Panc1 (cell line): ENCODE results near the gene RBM47. TPM values are rescaled to one million over a fixed set of nuclear protein-coding genes. Genes with fewer than 3 reads are reported as not detected.

Experiments
- ATAC-seq: fragments of 200-7000 bp; cut with Tn5 transposase; 2 replicates; pipeline ENCODE4 v1.9.1; 2020; ENCODE audit warnings: mild to moderate bottlenecking, moderate library complexity
- BruUV-seq: library from RNA; stranded (reverse); fragments of 400-500 nt; replicated peaks from 2 replicates; lab custom pipeline; 2021; lab: Mats Ljungman, UMichigan
- CTCF ChIA-PET: fragments of 300-600 bp; sonication (Branson Sonifier 250); formaldehyde crosslinking; loops from one replicate; lab custom pipeline; 2022; ENCODE audit warnings: antibody characterized with exemption; lab: Charles Lee
- POLR2A ChIA-PET: fragments of 300-600 bp; sonication (Branson Sonifier 250); formaldehyde crosslinking; loops from one replicate; lab custom pipeline; 2022; ENCODE audit warnings: antibody characterized with exemption; lab: Charles Lee
- DNase-seq: peaks from one replicate; pipeline ENCODE4 v3.0.0-alpha.2; 2010; ENCODE audit warnings: low read depth, low spot score
- H3K27ac ChIP-seq: 2 replicates; pipeline ENCODE4 v1.5.1; 2011; ENCODE audit warnings: mild to moderate bottlenecking, low read length, inconsistent platforms
- H3K27me3 ChIP-seq: fragments of 200-500 bp; sonication (Bioruptor generic); 2 replicates; pipeline ENCODE4 v1.6.0; 2014; ENCODE audit warnings: low read length, inconsistent platforms; ENCODE audit not compliant: control insufficient read depth, insufficient read depth
- H3K36me3 ChIP-seq: fragments of 200-500 bp; sonication (Bioruptor generic); 2 replicates; pipeline ENCODE4 v1.5.1; 2014; ENCODE audit warnings: inconsistent platforms, mild to moderate bottlenecking, low read length, moderate library complexity; ENCODE audit not compliant: control insufficient read depth, insufficient read depth
- H3K4me1 ChIP-seq: 2 replicates; pipeline ENCODE4 v1.5.1; 2011; ENCODE audit warnings: inconsistent platforms, mild to moderate bottlenecking, low read length, moderate library complexity; ENCODE audit not compliant: control insufficient read depth, insufficient read depth
- H3K4me3 ChIP-seq, 2 experiments: 2 replicates each; pipeline ENCODE4 v1.5.1; 2011 to 2012; ENCODE audit warnings: low read depth in 2 of 2, low read length in 2 of 2, mild to moderate bottlenecking in 2 of 2, inconsistent platforms in 1 of 2, moderate library complexity in 1 of 2
- H3K9me3 ChIP-seq: fragments of 200-500 bp; sonication (Bioruptor generic); 2 replicates; pipeline ENCODE4 v1.5.1; 2014; ENCODE audit warnings: low read depth, mild to moderate bottlenecking, inconsistent platforms, low read length, moderate library complexity; ENCODE audit not compliant: control insufficient read depth, insufficient read depth
- CTCF ChIP-seq: fragments of 450-650 bp; IDR thresholded peaks from 2 replicates; pipeline ENCODE4 v1.5.1; 2017; ENCODE audit warnings: mild to moderate bottlenecking
- POLR2AphosphoS5 ChIP-seq: IDR thresholded peaks from 2 replicates; pipeline ENCODE4 v1.6.1; 2012; ENCODE audit warnings: mild to moderate bottlenecking, low read depth, low read length, moderate library complexity
- REST ChIP-seq, 2 experiments: IDR thresholded peaks; 2 replicates each; pipeline ENCODE4 v1.6.1; 2011 to 2012; ENCODE audit warnings: low read depth in 2 of 2, control low read depth in 1 of 2, low read length in 1 of 2, mild to moderate bottlenecking in 1 of 2, moderate library complexity in 1 of 2; ENCODE audit not compliant: insufficient read depth in 1 of 2
- SIN3A ChIP-seq: IDR thresholded peaks from 2 replicates; pipeline ENCODE4 v1.6.1; 2012; ENCODE audit warnings: low read depth, mild to moderate bottlenecking, low read length, moderate library complexity, borderline replicate concordance; ENCODE audit not compliant: insufficient read depth
- TCF7L2 ChIP-seq: IDR thresholded peaks from 2 replicates; pipeline ENCODE4 v1.6.1; 2011; ENCODE audit warnings: mild to moderate bottlenecking, low read depth, low read length, inconsistent platforms
- in situ Hi-C: cut with HindIII; loops from 2 replicates; pipeline ENCODE4 v1.10.0; 2016; ENCODE audit warnings: low sequenced_read_pairs, low pct_unique_long_range_greater_than_20kb
- intact Hi-C: fragments of 100-400 bp; cut with micrococcal nuclease; formaldehyde crosslinking; loops from one replicate; pipeline ENCODE4 v1.10.0; 2022; ENCODE audit not compliant: unreplicated experiment
- total RNA-seq: library from RNA; stranded (reverse); gene quantifications from one replicate; pipeline ENCODE4 v1.2.1, GENCODE V29; 2021; ENCODE audit not compliant: unreplicated experiment

Gene RBM47
- total RNA-seq, 1 experiment from 2014 or later = 2.0 TPM

GRCh38 chr4:40573593-40574311 is 55.9 kb downstream of the RBM47 start:
- TF ChIP-seq CTCF = no peak
- TF ChIP-seq REST (IDR thresholded peaks at IDR 0.05; ENCODE audit: insufficient read depth in 1 of 2, low read depth in 2 of 2, low read length in 1 of 2) = no peak
- TF ChIP-seq POLR2AphosphoS5 = no peak
- no peak for TF ChIP-seq TCF7L2
- no peak for TF ChIP-seq SIN3A
- H3K27ac ChIP-seq = no peak overlapping the region
- peaks cover 16% of the 10 kb centered on the region for H3K4me1 ChIP-seq
- H3K9me3 ChIP-seq = no peaks in the 10 kb centered on the region
- no TSS peak for BruUV-seq
- ATAC-seq = no peak
- H3K4me3 ChIP-seq = no peak overlapping the region
- ChIA-PET CTCF (interaction anchor here (0.6 kb wide), 1 partner anchor 315 kb away, joined by 8 read pairs; no protein-coding TSS in a partner anchor), POLR2A (no interaction called here)
- H3K27me3 ChIP-seq = no peaks in the 10 kb centered on the region
- intact Hi-C loops = no loop called here
- DNase-seq = no peak
- H3K36me3 ChIP-seq = no peaks in the 10 kb centered on the region
- in situ Hi-C loops = no loop called here

- ATAC-seq = no peak
- TF ChIP-seq REST (IDR thresholded peaks at IDR 0.05; ENCODE audit: insufficient read depth in 1 of 2, low read depth in 2 of 2, low read length in 1 of 2) (no peak), SIN3A (no peak), POLR2AphosphoS5 (no peak), CTCF (no peak), TCF7L2 (no peak)
Observed at GRCh38 chr4:40572692-40573310, 56.9 kb downstream of the RBM47 start.

More at GRCh38 chr4:40572692-40573310, 56.9 kb downstream of the RBM47 start:
- in situ Hi-C loops (no loop called here), intact Hi-C loops (no loop called here)
- no peaks in the 10 kb centered on the region for H3K27me3 ChIP-seq
- H3K9me3 ChIP-seq = no peaks in the 10 kb centered on the region
- ChIA-PET POLR2A (no interaction called here), CTCF (no interaction called here)
- DNase-seq = no peak
- H3K27ac ChIP-seq = no peak overlapping the region
- peaks cover 16% of the 10 kb centered on the region for H3K4me1 ChIP-seq
- no peak overlapping the region for H3K4me3 ChIP-seq
- BruUV-seq = no TSS peak
- H3K36me3 ChIP-seq = no peaks in the 10 kb centered on the region
